ENCODE results near the gene HNRNPK. TPM values are rescaled to one million over a fixed set of nuclear protein-coding genes. Genes with fewer than 3 reads are reported as not detected.

Gene HNRNPK
- total RNA-seq, 1 experiment from 2014 or later: 723 TPM

DNA sequence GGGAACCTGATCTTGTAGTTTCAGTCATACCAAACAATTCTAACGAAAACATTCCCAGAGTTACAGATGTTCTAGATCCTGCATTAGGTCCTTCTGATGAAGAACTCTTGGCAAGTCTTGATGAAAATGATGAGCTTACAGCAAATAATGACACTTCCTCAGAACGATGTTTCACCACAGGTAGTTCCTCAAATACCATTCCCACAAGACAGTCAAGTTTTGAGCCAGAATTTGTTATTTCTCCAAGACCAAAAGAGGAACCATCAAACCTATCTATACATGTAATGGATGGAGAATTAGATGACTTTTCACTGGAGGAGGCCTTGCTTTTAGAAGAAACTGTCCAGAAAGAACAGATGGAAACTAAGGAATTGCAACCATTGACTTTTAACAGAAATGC, 21.6 kb upstream of the HNRNPK start:
- POLR2A ChIA-PET: no interaction called here
- TF ChIP-seq ZNF396 (CRISPR knock-in tag; IDR thresholded peaks at IDR 0.05; ENCODE audit: borderline replicate concordance) (no peak), ZNF423 (CRISPR knock-in tag; IDR thresholded peaks at IDR 0.05) (no peak), SP1 (CRISPR knock-in tag; conservative IDR thresholded peaks at IDR 0.05) (no peak), NR2C2 (CRISPR knock-in tag; IDR thresholded peaks at IDR 0.05) (no peak), FOXP4 (CRISPR knock-in tag; IDR thresholded peaks at IDR 0.05) (no peak), CBFB (CRISPR knock-in tag; IDR thresholded peaks at IDR 0.05; ENCODE audit: low read depth) (no peak), EMX1 (CRISPR knock-in tag; IDR thresholded peaks at IDR 0.05) (no peak), ZNF121 (CRISPR knock-in tag; IDR thresholded peaks at IDR 0.05) (no peak), ZNF425 (CRISPR knock-in tag; conservative IDR thresholded peaks at IDR 0.05) (no peak), ZMAT4 (CRISPR knock-in tag; IDR thresholded peaks at IDR 0.05) (no peak), TEAD1 (CRISPR knock-in tag; IDR thresholded peaks at IDR 0.05) (no peak), ETV6 (CRISPR knock-in tag; IDR thresholded peaks at IDR 0.05) (no peak)
- TF ChIP-seq, protein P1, sequence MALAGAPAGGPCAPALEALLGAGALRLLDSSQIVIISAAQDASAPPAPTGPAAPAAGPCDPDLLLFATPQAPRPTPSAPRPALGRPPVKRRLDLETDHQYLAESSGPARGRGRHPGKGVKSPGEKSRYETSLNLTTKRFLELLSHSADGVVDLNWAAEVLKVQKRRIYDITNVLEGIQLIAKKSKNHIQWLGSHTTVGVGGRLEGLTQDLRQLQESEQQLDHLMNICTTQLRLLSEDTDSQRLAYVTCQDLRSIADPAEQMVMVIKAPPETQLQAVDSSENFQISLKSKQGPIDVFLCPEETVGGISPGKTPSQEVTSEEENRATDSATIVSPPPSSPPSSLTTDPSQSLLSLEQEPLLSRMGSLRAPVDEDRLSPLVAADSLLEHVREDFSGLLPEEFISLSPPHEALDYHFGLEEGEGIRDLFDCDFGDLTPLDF (CRISPR knock-in tag; IDR thresholded peaks at IDR 0.05): no peak
- TF ChIP-seq, protein P2, sequence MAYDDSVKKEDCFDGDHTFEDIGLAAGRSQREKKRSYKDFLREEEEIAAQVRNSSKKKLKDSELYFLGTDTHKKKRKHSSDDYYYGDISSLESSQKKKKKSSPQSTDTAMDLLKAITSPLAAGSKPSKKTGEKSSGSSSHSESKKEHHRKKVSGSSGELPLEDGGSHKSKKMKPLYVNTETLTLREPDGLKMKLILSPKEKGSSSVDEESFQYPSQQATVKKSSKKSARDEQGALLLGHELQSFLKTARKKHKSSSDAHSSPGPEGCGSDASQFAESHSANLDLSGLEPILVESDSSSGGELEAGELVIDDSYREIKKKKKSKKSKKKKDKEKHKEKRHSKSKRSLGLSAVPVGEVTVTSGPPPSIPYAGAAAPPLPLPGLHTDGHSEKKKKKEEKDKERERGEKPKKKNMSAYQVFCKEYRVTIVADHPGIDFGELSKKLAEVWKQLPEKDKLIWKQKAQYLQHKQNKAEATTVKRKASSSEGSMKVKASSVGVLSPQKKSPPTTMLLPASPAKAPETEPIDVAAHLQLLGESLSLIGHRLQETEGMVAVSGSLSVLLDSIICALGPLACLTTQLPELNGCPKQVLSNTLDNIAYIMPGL (CRISPR knock-in tag; IDR thresholded peaks at IDR 0.05): no peak
- Mint-ChIP-seq H3K36me3 (peaks cover 19% of the 10 kb centered on the region), H3K9me3 (no peaks in the 10 kb centered on the region), H3K4me3 (no peak overlapping the region), H3K27ac (no peak overlapping the region), H3K4me1 (no peaks in the 10 kb centered on the region), H3K27me3 (ENCODE audit: low read depth) (no peaks in the 10 kb centered on the region)
- CTCF ChIA-PET: no interaction called here
- ATAC-seq: no peak
- DNase-seq (ENCODE audit: low spot score): no peak

GRCh38 chr9:84000186-84000585, 20.2 kb upstream of the HNRNPK start:
- CTCF ChIA-PET: no interaction called here

More at GRCh38 chr9:84000186-84000585, 20.2 kb upstream of the HNRNPK start:
- H3K27ac Mint-ChIP-seq: no peak overlapping the region
- H3K9me3 Mint-ChIP-seq: no peaks in the 10 kb centered on the region
- peaks cover 19% of the 10 kb centered on the region for H3K36me3 Mint-ChIP-seq
- H3K27me3 Mint-ChIP-seq (ENCODE audit: low read depth): no peaks in the 10 kb centered on the region
- no peak for DNase-seq (ENCODE audit: low spot score)
- no peak for ATAC-seq
- no peaks in the 10 kb centered on the region for H3K4me1 Mint-ChIP-seq
- H3K4me3 Mint-ChIP-seq: no peak overlapping the region
- POLR2A ChIA-PET: no interaction called here
- TF ChIP-seq ATF3 (CRISPR knock-in tag; conservative IDR thresholded peaks at IDR 0.05) (no peak), TCF7 (CRISPR knock-in tag; IDR thresholded peaks at IDR 0.05; ENCODE audit: low read depth) (no peak), NR3C1 (CRISPR knock-in tag; conservative IDR thresholded peaks at IDR 0.05; ENCODE audit: low read depth) (no peak)
- TF ChIP-seq, protein P3, sequence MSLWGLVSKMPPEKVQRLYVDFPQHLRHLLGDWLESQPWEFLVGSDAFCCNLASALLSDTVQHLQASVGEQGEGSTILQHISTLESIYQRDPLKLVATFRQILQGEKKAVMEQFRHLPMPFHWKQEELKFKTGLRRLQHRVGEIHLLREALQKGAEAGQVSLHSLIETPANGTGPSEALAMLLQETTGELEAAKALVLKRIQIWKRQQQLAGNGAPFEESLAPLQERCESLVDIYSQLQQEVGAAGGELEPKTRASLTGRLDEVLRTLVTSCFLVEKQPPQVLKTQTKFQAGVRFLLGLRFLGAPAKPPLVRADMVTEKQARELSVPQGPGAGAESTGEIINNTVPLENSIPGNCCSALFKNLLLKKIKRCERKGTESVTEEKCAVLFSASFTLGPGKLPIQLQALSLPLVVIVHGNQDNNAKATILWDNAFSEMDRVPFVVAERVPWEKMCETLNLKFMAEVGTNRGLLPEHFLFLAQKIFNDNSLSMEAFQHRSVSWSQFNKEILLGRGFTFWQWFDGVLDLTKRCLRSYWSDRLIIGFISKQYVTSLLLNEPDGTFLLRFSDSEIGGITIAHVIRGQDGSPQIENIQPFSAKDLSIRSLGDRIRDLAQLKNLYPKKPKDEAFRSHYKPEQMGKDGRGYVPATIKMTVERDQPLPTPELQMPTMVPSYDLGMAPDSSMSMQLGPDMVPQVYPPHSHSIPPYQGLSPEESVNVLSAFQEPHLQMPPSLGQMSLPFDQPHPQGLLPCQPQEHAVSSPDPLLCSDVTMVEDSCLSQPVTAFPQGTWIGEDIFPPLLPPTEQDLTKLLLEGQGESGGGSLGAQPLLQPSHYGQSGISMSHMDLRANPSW (CRISPR knock-in tag; conservative IDR thresholded peaks at IDR 0.05; ENCODE audit: low read depth): no peak
- TF ChIP-seq, protein P4, sequence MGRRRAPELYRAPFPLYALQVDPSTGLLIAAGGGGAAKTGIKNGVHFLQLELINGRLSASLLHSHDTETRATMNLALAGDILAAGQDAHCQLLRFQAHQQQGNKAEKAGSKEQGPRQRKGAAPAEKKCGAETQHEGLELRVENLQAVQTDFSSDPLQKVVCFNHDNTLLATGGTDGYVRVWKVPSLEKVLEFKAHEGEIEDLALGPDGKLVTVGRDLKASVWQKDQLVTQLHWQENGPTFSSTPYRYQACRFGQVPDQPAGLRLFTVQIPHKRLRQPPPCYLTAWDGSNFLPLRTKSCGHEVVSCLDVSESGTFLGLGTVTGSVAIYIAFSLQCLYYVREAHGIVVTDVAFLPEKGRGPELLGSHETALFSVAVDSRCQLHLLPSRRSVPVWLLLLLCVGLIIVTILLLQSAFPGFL (CRISPR knock-in tag; IDR thresholded peaks at IDR 0.05; ENCODE audit: borderline replicate concordance): no peak
